ENCODE data around the gene ABCC1.
"Not testable (repeated sequence)": the region's sequence is repeated elsewhere in the genome, so short reads cannot be mapped to it uniquely, and the experiment has no call there.

The ABCC1 gene

DNA sequence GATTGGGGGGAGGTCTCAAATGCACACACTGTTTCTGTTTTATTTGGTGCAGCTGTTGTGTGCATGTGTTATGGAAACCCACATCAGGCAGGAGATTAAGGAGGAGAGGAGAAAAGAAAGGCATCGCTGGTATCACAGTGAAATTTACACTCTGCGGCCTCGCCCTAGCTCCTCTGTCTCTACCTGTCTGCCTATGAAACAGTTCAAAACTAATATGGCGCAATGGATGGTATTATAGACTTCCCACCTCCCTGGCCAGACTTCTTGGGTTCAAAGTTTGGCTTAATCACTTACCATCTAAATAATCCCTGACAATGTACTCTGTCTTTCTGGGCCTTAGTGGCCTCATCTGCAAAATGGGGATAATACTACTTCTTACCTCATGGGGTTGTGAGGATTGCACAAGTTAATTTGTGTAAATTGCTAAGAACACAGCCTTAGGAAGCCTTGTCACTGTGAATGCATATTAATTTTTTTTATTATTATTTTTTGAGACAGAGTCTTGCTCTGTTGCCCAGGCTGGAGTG is 1.4 kb upstream of the ABCC1 start:
- no peak for DNase-seq

DNA sequence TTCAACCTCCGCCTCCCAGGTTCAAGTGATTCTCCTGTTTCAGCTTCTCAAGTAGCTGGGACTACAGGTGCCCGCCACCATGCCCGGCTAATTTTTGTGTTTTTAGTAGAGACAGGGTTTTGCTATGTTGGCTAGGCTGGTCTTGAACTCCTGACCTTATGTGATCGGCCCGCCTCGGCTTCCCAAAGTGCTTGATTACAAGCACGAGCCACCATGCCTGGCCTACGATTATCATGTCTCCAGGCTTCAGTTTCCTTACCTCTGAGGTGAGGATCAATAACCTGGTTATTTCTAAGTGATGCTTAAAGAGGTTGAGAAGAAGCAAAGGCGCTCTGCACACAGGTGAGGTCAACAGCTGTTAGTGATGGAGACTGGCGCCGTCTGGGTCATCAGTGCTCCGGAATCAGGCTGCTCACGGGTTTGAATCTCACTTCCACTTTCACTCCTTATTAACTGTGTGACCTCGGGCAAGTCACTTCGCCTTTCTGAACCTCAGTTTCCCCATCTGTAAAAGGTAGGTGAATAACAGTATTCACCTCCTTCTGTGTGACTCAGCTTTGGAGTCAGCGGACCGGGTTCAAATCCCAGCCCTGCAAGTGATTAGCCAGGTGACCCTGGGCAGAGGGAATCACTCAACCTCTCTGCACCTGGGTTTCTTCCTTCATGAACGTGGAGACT is 745 bp upstream of the ABCC1 start:
- no peak for DNase-seq

DNA sequence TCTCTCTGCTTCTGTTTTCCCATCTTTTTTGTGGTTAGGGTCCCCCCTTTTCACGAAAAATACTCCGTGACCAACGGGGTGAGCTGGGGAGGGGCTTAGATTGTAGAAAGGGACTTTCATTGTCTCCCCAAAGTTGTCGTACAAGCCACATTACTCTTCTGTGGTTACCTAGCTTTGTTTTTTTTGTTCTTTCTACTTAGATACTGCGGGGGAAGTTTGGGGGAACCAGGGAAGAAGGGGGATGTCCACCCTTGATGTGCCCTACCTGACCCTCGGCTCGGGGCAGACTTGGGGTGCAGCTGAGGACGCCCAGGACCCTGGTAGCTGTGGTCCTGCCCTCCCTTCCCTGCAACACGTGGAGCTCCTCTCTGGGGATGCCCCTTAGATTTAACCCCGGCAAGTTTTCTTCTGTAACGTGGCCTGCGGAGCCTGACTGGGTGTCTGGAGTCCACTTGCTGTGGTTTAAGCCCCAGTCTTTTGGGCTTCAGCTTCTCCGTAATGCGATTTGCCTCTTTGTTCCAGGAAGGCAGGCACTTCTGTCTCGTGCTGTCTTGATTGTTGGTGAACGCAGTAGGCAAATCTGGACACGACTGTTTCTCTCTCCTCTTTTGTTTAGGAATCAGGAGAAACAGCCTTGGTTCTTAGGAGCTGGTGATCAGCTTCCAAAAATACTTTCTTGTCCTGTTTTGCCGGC is 892 bp downstream of the ABCC1 start:
- peak; percentile 62 to 64 for DNase-seq

DNA sequence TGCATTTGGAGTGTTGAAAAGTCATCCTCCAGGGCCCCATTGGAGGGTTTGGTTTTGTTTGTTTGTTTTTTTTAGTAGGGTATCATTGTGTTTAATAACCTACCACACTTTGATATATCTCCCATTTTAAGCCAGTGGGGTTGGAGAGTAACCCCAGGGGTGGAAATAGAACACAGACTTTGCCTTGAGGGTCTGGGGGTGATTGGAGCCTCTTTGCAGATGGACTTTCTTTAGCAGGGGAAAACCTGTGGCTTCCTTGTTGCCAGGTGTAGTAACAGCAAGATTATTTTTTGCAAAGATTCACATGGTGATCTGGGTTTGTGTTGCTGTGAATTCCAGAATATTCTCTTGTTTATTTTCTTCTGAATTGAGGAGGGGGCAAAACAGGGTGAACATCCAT is 1.5 kb downstream of the ABCC1 start:
- no peak for DNase-seq

DNA sequence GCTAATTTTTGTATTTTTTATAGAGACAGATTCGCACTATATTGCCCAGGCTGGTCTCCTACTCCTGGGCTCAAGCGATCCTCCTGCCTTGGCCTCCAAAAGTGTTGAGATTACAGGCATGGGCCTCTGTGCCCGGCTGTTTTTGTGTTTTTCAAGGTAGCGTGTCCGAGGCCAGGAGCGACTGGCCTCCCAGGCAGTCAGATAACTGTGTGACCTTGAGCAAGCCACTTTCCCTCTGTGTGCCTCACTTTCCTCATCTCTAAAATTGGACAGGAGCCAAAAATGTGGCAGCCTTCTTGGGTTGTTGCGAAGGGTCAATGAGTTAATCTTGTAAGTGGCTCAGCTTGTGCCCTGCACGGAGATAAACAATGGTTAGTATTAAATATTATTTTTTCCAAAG is 2.4 kb downstream of the ABCC1 start:
- no peak for DNase-seq

DNA sequence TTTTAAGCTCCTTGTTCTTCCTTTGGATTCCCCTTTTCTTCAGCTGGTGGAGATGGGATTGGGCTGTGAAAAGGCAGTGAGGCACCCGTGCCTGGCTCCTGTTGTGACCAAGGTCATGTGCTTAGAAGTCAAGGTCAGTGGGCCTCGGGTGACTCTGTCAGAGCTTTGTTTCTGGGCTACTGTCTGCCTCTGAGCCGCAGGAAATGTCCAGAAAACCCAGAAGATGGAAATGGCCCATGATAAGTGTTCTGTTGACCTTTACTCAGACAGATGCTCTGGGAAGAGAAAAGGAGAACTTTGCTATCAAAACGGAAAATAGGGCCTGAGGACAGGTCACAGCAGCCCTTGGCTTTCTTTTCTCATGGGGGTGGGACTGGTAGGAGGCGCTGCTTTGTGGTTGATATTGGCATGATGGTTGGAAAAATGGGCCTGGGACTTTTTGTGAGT is 2.9 kb downstream of the ABCC1 start:
- DNase-seq = peak in 1 of 2 experiments; percentile 31

DNA sequence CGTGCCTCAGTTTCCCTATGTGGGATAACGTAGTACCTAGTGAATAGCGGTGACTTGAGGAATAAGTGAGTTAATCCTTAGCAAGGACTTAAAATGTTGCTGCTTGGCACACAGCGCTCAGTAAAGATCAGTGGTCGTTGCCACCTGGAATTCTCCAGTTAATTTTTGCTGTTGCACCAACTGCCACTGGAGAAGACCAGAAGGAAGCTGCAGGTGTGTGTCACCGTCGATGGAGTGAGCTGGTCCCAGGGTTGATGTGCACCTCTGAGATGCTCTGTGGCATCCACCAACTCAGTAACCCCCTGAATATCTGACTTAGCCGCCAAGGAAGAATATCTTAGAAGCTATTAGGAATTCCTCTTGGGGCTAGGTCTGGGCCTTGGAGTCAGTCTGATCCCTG is 4.1 kb downstream of the ABCC1 start:
- DNase-seq = no peak

DNA sequence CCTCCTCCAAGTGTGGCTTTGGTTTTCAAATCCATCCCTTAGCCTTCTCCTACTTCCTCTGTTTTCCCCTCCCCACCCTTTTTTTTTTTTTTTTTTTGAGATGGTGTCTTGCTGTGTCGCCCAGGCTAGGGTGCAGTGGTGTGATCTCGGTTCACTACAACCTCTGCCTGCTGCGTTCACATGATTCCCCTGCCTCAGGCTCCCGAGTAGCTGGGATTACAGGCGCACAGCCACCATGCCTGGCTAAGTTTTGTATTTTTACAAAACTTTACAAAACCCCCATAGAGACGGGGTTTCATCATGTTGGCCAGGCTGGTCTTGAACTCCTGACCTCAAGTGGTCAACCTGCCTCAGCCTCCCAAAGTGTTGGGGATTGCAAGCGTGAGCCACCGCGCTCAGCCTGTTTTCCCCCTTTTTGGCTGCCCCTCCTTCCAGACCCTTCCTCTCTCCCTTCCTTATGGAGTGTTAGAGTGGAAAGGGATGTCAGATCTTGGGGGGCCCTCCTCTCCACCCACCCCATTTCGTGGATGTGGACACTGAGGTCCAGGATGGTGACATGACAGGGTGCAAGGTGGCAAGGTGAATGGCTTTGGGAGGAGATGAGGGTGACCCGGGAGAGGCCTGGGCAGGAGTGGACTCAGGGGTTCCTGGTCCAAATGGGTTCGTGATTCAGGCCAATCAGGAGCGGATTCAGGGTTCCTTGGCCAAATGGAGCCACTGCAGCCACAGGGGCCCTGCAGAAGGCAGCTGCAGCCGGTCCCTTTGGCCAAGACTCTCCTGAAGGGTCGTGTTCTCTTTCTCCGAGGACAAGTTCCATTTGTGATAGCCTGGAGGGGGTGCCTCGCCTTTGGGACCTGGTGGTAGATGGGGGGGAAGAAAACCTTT is 4.8 kb downstream of the ABCC1 start:
- no peak for DNase-seq

DNA sequence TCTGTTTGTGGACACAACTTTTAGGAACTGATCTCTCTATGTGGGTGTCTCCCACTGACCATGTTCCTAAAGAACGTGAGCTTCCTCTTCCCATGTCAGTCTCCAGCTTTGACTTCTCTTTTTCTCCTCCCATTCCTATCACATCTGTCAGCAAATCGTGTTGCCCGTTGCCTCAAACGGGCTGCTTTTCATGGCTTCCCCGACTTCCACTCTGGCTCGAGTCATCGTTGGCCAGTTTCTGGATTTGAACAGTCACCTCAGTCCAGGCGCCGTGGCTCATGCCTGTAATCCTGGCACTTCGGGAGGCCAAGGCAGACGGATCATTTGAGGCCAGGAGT is 5.4 kb downstream of the ABCC1 start:
- no peak for DNase-seq

DNA sequence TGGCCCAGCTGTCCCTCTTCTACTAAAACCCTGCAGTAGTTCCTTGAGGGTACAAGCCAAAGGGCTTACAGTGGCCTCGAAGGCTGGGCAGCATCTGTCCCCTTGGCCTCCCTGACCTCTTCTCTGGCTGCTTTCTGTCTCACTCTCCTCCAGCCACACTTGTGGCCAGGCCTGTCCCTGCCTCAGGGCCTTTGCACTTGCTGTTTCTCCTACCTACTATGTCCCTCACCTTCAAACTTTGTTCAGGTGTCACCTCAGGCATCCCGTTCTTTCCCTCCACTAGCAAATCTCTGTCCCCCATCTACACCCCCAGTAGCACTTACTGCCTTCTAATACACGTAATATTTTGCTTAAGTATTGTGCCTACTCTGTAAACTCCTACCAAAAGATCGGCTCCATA is 6.0 kb downstream of the ABCC1 start:
- no peak for DNase-seq

DNA sequence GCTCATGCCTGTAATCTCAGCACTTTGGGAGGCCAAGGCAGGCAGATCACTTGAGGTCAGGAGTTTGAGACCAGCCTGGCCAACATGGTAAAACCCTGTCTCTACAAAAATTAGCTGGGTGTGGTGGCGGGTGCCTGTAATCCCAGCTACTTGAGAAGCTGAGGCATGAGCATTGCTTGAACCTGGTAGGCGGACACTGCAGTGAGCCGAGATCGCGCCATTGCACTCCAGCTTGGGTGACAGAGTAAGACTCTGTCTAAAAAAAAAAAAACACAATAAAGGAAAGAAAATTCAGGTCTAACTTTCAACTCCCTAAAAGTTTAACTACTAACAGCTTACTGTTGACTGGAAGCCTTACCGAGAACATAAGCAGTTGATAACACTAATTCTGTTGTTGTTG is 6.7 kb downstream of the ABCC1 start:
- not testable (repeated sequence) for DNase-seq

DNA sequence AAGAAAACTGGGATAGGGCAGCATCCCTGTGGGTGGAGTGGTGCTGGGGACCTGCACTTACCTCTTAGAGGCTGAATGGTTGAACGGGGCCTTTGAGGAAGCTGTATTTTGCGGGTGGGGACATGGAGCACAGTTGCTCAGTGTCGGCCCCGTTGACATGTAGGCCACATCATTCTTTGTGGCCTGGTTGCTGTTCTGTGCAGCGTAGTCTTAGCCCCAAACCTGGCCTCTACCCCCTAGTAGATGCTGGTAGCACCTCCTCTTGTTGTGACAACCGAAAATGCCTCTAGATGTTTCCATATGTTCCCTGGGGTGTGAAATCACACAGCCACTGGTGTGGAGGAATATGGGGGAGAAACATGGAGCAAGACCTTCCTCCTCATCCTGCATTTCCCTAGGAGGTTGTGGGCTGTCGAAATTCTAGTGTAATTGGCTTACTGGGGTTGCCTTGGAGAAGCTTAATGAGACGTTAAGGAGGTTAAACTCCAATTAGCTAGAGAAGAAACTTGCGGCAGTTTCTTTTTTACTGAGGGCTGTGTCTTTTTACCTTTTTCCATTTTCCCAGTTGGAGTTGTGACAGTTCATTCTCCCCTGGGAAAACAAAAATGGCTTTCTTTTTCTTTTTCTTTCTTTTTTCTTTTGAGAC is 9.4 kb downstream of the ABCC1 start:
- DNase-seq = no peak

DNA sequence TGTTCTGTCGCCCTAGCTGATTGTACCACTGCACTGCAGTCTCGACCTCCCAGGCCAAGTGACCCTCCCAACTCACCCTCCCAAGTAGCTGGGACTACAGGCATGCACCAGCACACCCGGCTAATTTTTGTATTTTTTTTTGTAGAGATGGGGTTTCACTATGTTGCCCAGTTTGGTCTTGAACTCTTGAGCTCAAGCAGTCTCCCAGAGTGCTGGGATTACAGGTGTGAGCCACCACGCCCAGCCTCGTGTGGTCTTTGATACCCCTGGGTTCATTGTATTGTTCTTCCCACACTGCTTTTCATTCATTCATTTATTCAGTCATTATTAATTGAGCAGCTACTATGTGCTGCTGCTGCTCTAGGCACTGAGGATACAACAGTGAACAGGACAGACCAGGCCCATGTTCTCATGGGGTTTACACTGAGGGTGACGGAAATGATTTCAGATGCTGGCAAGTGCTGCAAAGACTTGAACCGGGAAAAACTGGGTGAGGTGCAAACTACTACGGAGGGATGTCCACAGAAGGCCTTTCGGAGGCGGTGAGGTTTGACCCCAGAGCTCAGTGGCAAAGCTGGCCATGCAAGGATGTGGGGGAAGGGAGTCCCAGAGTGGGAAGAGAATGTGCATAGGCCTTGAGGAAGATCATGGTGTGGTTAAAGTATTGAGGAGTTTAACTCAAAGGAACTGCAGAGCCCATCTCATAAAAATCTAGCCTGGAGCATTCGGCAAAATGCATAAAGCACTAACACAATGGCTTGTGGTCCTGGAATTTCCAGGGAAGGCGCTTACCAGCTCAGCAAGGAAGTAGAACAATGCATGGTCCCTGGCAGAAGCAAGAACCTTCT is 10.9 kb downstream of the ABCC1 start:
- no peak for DNase-seq

DNA sequence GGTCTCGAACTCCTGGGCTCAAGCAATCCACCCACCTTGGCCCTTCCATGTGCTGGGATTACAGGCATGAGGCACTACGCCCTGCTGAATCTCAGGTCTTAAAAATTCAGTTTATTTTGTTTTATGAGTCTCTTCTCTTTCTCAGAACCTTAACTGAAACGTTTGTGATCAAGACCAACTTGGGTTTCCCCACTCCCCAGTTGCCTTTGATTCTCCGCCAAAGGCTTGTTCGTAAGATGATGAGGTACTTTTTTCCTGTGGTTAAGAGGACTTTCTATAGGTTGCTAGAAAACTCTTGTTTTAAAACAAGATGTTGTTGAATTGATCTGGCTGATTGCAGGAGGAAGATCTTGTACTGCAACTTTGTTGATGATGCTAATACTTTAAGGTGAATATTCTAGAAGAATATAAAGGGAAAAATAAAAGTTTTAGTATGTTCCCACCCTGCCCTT is 11.7 kb downstream of the ABCC1 start:
- DNase-seq = peak; percentile 67 to 72

DNA sequence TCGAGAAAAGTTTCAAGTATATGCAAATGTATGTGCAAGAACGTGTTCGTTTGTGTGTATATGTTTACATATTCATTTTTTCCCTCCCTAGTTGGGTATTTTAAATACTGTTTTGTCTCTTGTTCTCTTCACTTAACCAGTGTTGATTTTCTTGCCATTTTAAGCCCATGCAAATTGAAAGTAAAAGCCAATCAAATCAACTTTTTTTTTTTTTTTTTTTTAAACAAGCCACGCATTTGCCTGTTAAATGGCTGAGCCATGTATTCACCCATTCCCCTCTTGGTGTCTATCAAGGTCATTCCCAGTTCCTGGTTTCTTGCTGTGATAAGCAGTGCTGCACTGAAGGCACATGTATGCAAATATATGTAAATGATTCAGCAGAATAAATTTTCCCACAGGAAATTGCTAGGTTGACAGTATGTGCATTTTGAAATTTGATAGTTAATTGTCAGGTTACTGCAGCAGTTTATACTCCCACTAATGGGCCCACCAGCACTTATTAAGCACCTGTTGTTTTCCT is 12.2 kb downstream of the ABCC1 start:
- no peak for DNase-seq

DNA sequence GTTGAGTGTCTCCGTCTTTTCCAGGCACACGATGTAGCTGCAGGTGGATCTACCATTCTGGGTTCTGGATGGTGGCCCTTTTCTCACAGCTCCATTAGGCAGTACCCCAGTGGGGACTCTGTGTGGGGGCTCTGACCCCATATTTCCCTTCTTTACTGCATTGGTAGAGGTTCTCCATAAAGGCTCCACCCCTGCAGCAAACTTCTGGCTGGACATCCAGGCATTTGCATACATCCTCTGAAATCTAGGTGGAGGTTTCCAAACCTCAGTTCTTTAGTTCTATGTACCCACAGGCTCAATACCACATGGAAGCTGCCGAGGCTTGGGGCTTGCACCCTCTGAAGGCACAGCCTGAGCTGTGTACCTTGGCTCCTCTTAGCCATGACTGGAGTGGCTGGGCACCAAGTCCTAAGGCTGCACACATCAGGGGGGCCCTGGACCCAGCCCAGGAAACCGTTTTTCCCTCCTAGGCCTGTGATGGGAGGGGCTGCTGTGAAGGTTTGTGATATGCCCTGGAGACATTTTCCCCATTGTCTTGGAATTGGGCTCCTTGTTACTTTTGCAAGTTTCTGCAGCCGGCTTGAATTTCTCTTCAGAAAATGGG is 14.0 kb downstream of the ABCC1 start:
- DNase-seq = no peak

DNA sequence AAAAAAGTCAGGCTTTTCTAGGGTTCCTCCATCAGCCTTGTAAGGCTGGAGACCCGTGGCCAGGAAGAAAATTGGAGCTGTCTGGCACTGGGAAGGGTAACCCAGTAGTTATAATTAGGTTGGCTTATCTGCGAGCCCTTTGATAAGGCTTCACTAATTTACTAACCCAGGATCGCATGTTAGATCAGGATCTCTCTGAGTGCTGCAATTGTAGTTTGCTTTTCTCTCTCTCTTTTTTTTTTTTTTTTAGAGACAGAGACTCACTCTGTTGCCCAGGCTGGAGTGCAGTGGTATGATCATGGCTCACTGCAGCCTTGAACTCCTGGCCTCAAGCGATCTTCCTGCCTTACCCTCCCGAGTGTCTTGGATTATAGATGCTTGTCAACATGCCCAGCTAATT is 17.0 kb downstream of the ABCC1 start:
- no peak for DNase-seq

DNA sequence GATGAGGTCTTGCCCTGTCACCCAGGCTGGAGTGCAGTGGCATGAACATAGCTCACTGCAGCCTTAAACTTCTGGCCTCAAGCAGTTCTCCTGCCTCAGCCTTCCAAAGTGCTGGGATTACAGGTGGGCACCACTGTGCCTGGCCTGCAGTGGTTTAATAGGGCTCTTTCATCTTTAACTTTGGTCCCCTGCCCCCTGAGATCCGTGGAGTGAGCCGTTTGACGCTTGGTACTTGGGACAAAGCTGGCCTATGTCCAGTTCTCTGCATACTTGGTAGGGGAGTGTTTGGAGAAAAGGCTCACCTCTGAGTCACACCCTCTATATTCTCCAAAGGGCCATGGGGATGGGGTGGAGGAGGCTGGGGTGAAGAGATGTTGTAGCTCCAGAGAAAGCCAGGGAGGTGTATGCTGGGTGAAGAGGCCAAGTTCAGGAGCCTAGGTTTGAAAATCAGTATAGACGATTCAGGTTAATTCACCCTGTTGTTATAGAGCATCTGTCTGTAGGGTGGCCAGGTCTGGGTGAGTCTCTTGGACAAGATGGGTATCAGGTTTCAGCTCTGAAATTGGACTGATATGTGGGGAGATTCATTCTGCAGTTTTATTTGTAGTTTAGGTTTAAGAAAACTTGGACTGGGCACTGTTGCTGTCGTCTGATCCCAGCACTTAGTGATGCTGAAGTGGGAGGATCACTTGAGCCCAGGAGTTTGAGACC is 17.6 kb downstream of the ABCC1 start:
- DNase-seq = no peak

DNA sequence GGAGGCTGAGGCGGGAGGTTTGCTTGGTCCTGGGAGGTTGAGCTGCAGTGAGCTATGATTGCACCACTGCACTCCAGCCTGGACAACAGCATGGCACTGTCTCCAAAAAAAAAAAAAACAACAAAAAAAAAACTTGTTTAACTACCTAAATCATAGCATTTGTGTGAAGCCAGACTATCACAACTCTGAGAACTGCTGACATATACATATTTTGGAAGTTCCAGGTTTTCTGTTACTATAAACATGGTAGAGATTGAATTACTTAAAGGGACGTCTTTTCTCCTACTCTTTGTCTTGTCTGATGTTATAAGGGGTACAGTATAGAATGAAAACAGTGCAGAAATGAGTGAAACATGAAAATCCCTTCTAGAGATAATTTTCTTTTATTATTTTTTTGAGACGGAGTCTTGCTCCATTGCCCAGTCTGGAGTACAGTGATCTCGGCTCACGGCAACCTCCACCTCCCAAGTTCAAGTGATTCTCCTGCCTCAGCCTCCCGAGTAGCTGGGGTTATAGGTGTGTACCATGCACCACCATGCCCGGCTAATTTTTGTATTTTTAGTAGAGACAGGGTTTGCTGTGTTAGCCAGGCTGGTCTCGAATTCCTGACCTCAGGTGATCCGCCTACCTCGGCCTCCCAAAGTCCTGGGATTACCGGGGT is 18.4 kb downstream of the ABCC1 start:
- DNase-seq = no peak

DNA sequence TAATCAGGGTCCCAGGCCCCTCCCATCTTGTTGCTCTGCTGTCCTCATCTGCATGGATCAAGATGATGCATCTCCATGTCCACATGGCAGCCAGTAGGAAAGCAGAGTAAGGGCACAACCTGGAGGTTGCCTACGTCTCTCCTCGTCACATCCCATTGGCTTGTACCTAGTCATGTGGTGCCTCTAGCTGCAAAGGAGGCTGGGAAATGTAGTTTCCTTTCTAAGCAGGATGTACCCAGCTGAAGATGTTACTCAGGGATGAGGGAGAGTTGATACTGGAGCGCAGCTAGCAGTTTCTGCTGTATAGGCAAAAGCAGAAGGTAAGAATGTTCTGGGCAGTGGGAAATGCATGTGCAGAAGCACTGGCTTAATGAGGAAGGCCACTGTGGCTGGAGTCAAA is 20.8 kb downstream of the ABCC1 start:
- DNase-seq = no peak
